Right lobe of liver (tissue), 6 donors: ENCODE measurements around the gene SMPX. TPM values are rescaled to one million over a fixed set of nuclear protein-coding genes. Genes with fewer than 3 reads are reported as not detected.

Experiments
- ATAC-seq, 4 donors: fragments of 200-7000 bp; cut with Tn5 transposase; one replicate each; pipeline ENCODE4 v1.9.1; 2020; ENCODE audit warnings: mild to moderate bottlenecking in 4 of 4, moderate library complexity in 4 of 4
- DNase-seq, 3 donors: peaks; one replicate each; pipeline ENCODE4 v3.0.0-alpha.2; 2020
- H3K27ac ChIP-seq, 3 donors: fragments of 200-600 bp; one replicate each; pipeline ENCODE4 v1.8.0; 2022
- H3K27me3 ChIP-seq, 2 donors: fragments of 200-600 bp; one replicate each; pipeline ENCODE4 v1.8.0; 2022
- H3K36me3 ChIP-seq, 4 donors: fragments of 200-600 bp; sonication (generic) in 1 of 4; one replicate each; pipeline versions ENCODE4 v1.5.1 to v1.8.0; 2017 to 2022; ENCODE audit warnings: control low read depth in 1 of 4
- H3K4me1 ChIP-seq, 4 donors: fragments of 200-600 bp; sonication (generic) in 1 of 4; one replicate each; pipeline versions ENCODE4 v1.5.1 to v1.8.0; 2017 to 2022; ENCODE audit warnings: control low read depth in 1 of 4
- H3K4me3 ChIP-seq, 3 donors: fragments of 200-600 bp; one replicate each; pipeline ENCODE4 v1.8.0; 2022
- H3K9me3 ChIP-seq, 4 donors: fragments of 200-600 bp; sonication (generic) in 1 of 4; one replicate each; pipeline versions ENCODE4 v1.5.1 to v1.8.0; 2017 to 2022; ENCODE audit warnings: control low read depth in 1 of 4
- CTCF ChIP-seq, 4 donors: fragments of 200-600 bp in 3 of 4; fragments of 450-650 bp in 1 of 4; IDR thresholded peaks; one replicate each; pipeline versions ENCODE4 v1.5.1 to v1.8.0; 2016 to 2022; ENCODE audit warnings: antibody characterized with exemption in 4 of 4, mild to moderate bottlenecking in 2 of 4
- POLR2A ChIP-seq: fragments of 450-650 bp; IDR thresholded peaks from one replicate; pipeline ENCODE4 v1.6.1; 2017; ENCODE audit warnings: antibody characterized with exemption, mild to moderate bottlenecking
- WGBS: methylation state at CpG from one replicate; pipeline ENCODE4 v1.1.6; 2018; ENCODE audit warnings: low coverage, low lambda C conversion rate; ENCODE audit not compliant: insufficient coverage; ENCODE audit errors: missing lambda C conversion rate; 5-methylcytosine and 5-hydroxymethylcytosine counted together
- intact Hi-C, 2 donors: fragments of 100-400 bp; cut with DNase I; formaldehyde crosslinking; loops; one replicate each; pipeline versions ENCODE4 v1.11.2 to v1.14.1; 2022
- total RNA-seq, 6 experiments: library from RNA; depleted of rRNA in 2 of 6; stranded (reverse); fragments of >200 nt in 2 of 6; fragmentation: NEBNext Ultra II Directional in 3 of 6; extraction: Animal tissue kit (Norgen Biotek cat#: 25700) in 3 of 6; gene quantifications; one replicate each; pipeline versions ENCODE4 v1.1.0 to v1.2.4, GENCODE V29; 2016 to 2023
- donor health status: DM: no; HTN: yes; CAD: no.
- donor health status: DM: no; HTN: no; CAD: no.
- donor health status: DM: no; HTN: no; CAD: no.
- donor health status: DM: no; HTN: yes; CAD: no.
- donor health status: DM: no; HTN: yes; CAD: no.

SMPX gene
- total RNA-seq, 6 experiments from 2014 or later: 0.32 to 1.1 (median 0.56) TPM; not detected in 1

GRCh38 chrX:21730026-21730425 lies 27.9 kb downstream of the SMPX start:
- H3K27me3 ChIP-seq: no peaks in the 10 kb centered on the region
- DNase-seq (no peak), ATAC-seq (no peak)
- no peak overlapping the region for H3K4me3 ChIP-seq
- no peaks in the 10 kb centered on the region for H3K36me3 ChIP-seq
- no peak overlapping the region for H3K27ac ChIP-seq
- TF ChIP-seq CTCF (IDR thresholded peaks at IDR 0.05): no peak
- no peak for TF ChIP-seq POLR2A
- peaks cover 0 to 8% (median 0%) of the 10 kb centered on the region in 4 donors for H3K4me1 ChIP-seq
- no peaks in the 10 kb centered on the region for H3K9me3 ChIP-seq
- intact Hi-C loops: no loop called here

DNA sequence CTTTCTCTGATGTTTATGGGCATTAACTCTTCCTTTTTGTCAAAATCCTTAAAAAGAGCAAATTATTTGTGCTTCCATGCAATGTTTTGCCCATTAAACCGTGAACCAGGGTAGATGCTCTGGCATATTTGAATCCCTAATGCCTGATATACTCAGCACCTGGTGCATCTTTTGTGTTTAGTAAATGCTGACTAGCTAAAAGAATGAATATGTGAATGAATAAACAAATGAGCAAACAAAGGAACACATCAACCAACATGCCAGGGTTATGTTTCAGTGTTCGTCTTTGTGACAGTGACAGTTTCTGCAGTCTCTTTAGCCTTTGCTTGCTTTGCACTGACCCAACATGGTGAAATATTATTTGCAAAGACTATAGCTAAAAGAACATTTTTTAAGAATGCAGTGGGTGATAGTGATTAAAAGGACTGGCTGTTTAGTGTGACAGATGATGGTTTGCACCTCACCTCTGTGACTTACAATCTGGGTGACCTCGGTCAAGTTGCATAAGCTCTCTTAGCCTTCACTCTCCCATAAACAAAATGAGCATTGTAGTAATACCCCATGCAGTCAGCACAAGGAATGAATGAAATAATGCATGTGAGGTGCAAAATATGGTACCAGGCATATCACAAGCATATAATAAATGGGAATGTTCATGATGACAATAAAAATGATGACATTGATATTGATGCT lies 29.5 kb downstream of the SMPX start:
- no peaks in the 10 kb centered on the region for H3K4me1 ChIP-seq
- intact Hi-C loops: no loop called here
- H3K9me3 ChIP-seq: no peaks in the 10 kb centered on the region
- TF ChIP-seq CTCF (IDR thresholded peaks at IDR 0.05) (no peak), POLR2A (no peak)
- no peak for DNase-seq
- H3K36me3 ChIP-seq: no peaks in the 10 kb centered on the region
- WGBS: 59% methylated on average over 3 of the region's 3 CpGs
- no peak overlapping the region for H3K4me3 ChIP-seq
- ATAC-seq: no peak
- no peak overlapping the region for H3K27ac ChIP-seq
- H3K27me3 ChIP-seq: no peaks in the 10 kb centered on the region

- intact Hi-C loops: no loop called here
- DNase-seq (no peak), ATAC-seq (no peak)
- no peaks in the 10 kb centered on the region for H3K4me1 ChIP-seq
- no peak overlapping the region for H3K27ac ChIP-seq
- H3K36me3 ChIP-seq: no peaks in the 10 kb centered on the region
- H3K9me3 ChIP-seq: no peaks in the 10 kb centered on the region
- TF ChIP-seq CTCF (IDR thresholded peaks at IDR 0.05): no peak
- no peak for TF ChIP-seq POLR2A
- H3K4me3 ChIP-seq: no peak overlapping the region
- H3K27me3 ChIP-seq: no peaks in the 10 kb centered on the region
- 29% methylated on average over 4 of the region's 6 CpGs for WGBS
These were observed 32.0 kb downstream of the SMPX start for GRCh38 chrX:21725916-21726315.

GRCh38 chrX:21725496-21725895 lies 32.4 kb downstream of the SMPX start:
- TF ChIP-seq POLR2A (no peak), CTCF (IDR thresholded peaks at IDR 0.05) (peak; percentile 31 to 52 (median 48))
- 4% methylated on average over 2 of the region's 2 CpGs for WGBS
- Histone ChIP-seq H3K4me3 (no peak overlapping the region), H3K36me3 (no peaks in the 10 kb centered on the region), H3K4me1 (no peaks in the 10 kb centered on the region), H3K9me3 (no peaks in the 10 kb centered on the region), H3K27me3 (no peaks in the 10 kb centered on the region), H3K27ac (no peak overlapping the region)
- DNase-seq (no peak), ATAC-seq (peak; percentile 65 to 79 (median 76))
- intact Hi-C loops: no loop called here

DNA sequence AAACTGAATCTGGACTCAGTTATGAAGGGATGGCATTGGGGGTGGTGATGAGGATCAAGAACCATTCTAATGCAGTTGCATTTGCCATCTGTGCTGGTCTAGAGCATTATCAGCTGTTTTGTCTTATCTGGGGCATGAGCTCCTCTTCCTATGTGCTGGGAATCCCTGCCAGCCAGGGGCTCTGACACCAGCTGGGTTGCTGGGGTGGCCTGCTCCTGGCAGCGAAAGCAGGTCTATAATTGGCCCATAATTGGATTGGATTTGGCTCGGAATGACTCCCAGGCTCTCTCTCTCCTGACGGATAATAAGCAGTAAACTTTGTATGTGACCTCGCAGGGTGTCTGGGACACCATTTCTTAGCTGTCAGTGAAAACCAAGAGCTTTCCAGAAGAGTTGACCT lies 34.1 kb downstream of the SMPX start:
- ATAC-seq: no peak
- intact Hi-C loops: no loop called here
- Histone ChIP-seq H3K27me3 (no peaks in the 10 kb centered on the region), H3K27ac (no peak overlapping the region), H3K4me3 (no peak overlapping the region), H3K4me1 (no peaks in the 10 kb centered on the region), H3K36me3 (no peaks in the 10 kb centered on the region), H3K9me3 (no peaks in the 10 kb centered on the region)
- DNase-seq: no peak
- 17% methylated on average over 1 of the region's 4 CpGs for WGBS
- TF ChIP-seq CTCF (IDR thresholded peaks at IDR 0.05) (no peak), POLR2A (no peak)
